IPS-NIHi7 (cell line): ENCODE data around the gene DGKD.
"Not testable (repeated sequence)": the region's sequence is repeated elsewhere in the genome, so short reads cannot be mapped to it uniquely, and the experiment has no call there.

Experiments
- DNase-seq: peaks from one replicate; pipeline ENCODE4 v3.0.0; 2012; ENCODE audit warnings: mixed read lengths; ENCODE audit errors: extremely low spot score

DGKD gene

DNA sequence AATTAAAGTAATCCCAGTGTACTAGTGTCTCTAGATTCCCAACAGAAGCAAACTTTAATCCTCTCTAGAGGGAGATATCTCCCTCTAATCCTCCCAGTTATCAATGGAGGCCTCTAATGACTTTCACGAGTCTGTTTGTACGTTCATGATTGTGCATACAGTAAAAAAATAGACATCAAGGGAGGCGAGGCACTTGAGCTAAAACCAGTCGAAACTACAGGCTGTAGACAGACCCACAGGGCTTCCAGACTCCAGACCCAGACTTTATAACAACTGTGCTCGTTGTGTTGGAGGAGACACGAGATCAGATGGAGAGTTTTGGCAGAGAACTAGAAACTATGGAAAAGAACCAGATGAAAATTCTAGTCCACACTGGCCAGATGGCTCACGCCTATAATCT, 7.0 kb downstream of the DGKD start:
- DNase-seq: no peak

DNA sequence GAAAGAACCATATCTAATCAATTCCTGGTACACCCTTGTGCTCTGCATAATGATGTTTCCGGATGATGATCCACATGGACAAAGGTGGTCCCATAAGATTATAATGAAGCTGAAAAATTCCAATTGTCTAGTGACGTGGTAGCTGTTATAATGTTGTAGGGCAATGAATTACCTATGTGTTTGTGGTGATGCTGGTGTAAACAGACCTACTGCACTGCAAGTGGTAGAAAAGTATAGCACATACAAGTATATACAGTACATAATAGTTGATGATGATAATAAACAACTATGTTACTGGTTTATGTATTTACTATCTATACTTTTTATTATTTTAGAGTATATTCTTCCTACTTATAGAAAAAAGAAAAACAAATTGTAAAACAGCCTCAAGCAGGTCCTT, 8.4 kb downstream of the DGKD start:
- DNase-seq: no peak

DNA sequence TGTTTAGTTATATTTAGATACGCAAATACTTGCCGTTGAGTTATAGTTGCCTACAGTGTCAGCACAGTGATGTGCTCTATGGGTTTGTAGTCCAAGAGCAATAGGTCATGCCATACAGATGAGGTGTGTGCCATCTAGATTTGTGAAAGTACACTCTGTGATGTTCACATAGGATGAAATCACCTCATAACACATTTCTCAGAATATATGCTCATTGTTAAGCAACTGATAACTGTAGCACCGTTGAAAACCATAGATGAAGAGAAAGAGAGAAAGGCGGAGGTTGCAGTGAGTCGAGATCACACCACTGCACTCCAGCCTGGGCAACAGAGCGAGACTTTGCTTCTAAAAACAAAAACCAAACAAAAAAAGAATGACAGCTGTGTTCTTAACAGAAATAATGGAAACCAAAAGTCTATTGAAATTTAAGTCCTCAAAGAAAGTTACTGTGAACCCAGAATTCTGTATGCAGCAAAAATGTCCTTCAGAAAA, 9.5 kb downstream of the DGKD start:
- no peak for DNase-seq

DNA sequence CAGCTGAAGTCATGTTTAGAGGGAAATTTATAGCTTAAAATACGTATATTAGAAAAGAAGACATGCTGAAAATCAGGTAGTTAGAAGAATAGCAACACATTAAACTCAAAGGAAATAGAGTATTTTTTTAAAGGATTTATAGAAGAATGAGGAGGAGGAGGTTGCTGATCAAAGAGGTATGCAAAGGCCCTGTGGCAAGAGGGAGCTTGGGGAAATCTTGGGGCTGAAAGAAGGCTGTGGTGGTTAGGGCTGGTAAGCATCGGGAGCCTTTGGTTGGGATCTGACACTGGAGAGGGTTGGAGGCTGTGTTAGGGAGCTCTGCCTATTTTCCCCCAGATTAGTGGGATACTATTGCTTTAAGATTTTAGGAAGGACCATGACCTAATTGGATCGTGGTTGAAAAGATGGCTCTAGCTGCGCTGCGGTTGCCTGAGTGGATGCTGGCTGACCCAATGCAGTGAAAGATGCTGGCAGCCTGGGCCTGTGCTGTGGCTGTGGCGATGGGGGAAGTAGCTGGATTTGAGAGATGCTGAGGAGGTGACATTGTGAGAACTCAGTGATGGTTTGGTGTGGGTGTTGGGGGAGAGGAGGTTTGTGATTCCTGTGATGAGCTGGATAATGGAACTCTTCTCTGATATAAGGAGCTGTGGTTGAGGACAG, 11.7 kb downstream of the DGKD start:
- no peak for DNase-seq

DNA sequence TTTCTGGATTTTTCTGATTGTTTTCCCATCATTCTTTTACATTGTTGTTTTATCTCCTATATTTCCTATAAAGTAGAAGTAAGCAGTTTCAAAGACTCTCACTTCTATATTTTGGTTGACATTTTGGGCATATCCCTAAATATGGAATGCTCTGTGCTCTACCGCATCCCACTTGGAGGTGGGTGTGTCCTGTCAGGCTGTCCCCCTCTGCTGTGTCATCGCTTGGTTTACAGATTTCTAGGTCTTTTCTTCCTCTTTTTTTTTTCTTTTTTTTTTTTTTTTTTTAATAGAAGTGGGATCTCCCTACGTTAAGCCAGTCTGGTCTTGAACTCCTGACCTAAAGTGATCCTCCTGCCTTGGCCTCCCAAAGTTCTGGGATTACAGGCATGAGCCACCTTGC, 13.3 kb downstream of the DGKD start:
- no peak for DNase-seq

DNA sequence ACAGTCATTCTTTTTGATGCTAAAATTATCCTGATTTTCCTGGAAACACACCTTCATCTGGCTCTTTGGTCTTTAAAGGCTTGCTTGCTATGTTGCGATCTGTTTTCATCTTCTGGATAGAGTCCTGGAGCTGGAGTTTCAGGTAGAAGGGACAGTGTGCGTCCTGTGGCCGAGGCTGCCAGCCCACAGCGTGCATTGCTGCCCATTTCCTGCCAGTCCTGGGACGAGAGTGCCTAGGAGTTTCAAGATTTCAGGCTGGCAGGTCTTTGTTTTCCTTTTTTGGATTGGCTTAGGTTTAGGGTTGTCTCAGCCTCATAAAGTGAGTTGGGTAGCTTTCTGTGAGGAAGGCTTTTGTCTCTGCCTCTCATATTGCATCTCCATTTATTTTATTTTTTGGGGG, 14.5 kb downstream of the DGKD start:
- no peak for DNase-seq

DNA sequence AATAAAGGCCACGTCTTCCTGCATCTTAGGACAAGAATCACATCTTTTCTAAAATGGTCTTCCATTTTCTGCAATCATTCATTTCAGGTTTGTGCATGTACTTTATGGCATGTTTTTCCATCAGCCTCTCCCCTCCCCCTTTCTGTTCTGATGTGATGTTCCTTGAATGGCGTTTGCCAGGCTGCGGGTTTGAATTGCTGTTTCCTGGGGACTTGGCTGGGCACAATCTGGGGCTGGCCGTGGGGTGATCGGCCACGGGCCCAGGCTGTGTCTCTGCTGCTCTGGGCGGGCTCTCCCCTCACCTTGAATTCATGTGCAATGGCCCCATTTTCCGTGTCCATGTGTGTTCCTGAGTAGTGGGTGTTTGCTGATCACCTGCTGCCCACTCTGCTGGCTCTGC, 15.2 kb downstream of the DGKD start:
- no peak for DNase-seq

DNA sequence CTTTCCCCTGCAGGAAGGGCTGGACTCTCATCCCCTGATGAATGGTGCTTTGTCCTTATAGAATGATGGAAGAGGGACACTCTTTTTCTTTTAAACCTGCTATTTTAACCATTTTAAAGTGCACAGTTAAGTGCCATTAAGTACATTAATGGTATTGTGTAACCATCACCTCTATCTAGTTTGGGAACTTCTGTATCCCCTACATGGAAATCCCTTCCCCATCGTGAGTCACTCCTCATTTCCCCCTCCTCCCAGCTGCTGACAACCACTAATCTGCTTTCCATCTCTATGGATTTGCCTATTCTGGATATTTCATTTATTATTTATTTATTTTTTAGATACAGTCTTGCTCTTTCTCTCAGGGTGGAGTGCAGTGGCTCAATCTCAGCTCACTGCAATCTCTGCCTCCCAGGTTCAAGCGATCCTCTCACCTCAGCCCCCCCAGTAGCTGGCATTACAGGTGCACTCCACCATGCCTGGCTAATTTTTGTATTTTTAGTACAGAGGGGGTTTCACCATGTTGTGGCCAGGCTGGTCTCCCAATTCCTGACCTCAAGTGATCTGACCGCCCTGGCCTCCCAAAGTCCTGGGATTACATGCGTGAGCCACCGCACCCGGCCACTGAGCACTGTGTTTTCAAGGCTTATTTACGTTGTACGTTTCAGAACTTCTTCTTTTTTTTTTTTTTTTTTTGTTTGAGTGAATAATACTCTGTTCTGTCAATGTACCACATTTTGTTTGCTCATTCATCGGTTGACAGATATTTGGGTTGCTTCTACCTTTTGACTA, 15.8 kb downstream of the DGKD start:
- DNase-seq: no peak

DNA sequence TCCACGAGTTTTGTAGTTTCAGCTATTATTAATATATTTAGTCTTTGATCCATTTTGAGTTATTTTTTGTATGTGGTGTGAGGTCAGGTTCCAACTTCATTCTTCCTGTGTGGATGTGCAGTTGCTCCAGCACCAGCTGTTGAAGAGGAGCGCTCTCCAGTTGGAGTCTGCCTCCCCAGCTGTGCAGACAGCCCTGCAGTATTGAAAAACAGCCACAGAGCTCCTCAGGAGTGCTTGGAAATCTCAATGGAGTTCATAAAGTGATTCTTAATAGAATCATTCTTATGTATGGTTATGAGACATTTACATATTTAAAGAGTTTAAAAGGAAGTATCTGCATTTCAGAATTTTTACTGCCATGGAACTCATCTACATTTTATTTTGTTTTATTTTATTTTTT, 17.3 kb downstream of the DGKD start:
- no peak for DNase-seq

DNA sequence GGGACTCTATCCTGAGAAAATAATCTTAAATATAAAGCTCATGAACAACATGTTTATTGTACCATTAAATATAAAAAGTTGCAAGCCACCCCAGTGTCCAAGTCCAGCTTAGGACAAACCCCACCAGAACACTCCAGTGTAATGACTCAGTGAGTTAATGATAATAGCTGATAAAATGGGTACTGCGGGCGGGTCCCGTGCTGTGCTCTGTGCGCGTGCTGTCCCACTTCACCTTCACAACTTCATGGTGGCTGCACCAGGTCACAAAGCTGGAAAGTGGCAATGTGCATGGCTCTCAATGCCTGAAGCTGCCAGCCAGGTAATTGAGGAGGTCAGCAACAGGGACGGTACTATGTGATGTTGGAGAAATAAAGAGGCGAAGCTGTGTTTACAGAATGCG, 18.6 kb downstream of the DGKD start:
- no peak for DNase-seq

DNA sequence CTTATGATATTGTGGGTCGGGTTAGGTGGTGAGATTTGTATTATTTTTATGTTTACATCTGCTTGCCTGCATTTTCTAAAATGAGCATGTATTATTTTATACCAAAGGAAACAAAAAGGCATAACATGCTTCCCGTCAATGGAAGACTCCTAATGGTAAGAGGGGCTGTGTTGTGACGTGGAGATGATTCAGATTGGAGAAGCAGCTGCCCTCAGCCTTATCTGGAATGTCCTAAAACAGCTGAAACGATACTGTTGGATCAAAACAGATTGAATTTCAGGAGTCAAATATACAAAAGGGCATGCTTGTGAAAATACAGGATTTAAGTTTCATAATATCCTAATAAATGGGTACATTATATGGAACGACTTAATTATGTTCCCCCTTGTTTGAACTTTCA, 19.0 kb downstream of the DGKD start:
- DNase-seq: no peak

DNA sequence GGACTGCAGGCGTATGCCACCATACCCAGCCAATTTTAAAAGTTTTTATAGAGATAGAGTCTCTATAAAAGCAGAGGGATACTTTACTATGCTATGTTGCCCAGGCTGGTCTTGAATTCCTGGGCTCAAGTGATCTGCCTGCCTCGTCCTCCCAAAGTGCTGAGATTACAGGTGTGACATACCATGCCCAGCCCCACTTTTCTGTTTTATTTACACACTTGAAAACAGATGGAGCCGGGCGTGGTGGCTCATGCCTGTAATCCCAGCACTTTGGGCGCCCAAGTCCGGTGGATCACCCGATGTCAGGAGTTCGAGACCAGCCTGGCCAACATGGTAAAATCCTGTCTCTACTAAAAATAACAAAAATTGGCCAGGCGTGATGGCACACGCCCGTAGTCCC, 20.5 kb downstream of the DGKD start:
- DNase-seq: not testable (repeated sequence)

DNA sequence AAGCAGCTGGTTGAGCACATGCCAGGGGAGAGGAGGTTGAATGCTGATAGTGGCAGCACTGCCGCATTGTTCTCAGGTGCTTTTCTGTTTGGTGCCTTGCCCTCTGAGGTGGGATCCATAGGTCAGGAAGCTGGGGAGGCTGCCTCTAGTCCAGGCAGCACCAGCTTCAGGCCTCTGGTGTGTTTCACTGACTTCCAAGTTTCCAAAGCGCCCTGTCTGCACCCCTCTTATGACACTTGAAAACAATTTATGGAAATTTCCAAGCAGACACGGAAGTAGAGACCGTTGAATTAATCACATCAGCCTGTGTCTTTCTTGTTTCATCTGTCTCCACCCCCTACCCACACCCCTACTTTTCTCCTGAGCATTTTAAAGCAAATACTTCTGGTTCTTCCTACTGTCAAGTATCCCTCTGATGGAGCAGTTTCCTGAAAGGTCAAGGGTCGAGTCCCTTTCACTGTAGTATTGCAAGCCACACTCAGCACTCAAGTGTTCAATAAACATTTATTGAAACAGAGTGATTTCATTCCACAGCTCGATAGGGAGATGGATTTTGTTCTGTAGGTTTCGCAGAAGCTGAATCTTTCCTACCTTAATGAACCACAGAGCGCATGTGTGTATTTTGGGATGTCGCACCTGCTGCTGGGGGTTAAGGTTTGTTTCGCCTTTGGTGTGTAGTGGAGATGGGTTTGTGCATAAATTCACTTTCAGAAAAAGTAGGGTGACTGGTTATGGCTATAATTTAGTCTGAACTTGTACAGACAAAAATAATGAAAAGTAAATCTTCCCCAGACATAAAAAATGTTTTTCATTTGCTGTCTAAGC, 21.4 kb downstream of the DGKD start:
- DNase-seq: no peak

DNA sequence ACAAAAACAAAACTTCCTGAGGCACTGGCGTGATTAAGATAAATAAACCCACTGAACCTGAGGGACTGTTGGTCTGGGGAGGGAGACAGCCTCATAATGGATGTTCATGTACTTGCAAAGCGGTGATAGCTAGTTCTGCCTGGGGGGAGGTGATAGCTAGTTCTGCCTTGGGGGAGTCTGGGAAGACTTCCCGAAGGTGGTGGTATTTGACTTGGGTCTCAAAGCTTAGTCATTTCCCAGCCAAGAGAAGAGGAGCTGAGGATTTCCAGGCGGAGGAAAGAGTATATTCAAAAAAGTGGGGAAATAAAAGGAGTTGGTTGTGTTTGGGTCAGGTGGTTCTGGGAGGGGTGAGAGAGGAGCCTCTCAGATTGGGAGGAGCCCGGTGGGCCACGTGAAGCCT, 24.7 kb downstream of the DGKD start:
- DNase-seq: no peak

DNA sequence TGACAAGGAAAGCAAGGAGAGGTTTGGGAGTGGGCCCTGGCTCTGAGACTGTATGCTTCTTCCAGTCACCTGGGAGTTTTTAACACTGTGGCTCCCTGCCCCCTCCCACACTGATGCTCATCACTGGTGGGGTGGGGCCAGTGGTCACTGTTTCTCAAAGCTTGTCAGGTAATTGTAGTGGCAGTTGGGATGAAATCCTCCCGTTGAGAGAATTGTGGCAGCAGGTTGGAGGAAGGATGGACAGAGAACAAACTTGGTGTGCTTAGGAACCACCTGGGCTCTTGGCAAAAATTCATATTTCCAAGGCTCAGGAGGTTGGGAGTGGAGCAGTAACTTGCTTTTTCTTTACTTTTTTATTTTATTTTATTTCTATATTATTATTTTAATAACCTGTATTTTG, 25.1 kb downstream of the DGKD start:
- DNase-seq: no peak

DNA sequence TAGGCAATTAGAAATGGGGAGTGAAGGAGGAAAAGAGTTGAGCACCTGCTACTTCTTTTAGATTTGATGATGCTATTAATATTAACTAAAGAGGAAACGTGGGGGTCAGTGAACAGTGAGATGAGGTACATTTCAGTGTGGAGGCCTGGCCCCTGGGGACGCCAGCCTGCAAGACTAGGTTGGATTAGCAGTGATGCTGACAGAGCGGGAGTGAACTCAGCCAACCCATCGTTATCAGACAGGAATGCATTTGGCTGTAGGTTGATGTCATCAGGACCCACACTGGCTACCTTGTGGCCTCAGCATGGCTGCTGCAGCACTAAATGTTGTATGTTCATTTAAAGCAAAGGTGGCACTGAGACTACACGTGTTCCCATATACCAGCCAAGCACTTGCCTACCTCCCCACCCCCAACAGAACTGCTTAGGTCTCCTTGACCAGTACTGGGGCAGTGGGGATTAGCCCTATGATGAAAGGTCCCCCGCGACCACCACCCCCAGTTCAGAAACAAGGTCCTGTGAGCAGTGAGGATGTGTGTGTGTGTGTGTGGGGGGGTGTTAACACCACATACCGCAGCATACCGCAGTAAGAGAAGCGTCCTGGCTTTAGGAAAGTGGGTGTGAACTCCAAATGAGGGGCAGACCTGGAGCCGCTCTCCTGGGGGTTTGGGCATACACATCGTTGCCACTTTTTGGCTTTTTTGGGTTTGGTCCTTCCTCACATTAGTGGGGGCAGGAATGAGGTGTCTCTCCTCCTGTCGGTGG, 26.0 kb downstream of the DGKD start:
- no peak for DNase-seq

DNA sequence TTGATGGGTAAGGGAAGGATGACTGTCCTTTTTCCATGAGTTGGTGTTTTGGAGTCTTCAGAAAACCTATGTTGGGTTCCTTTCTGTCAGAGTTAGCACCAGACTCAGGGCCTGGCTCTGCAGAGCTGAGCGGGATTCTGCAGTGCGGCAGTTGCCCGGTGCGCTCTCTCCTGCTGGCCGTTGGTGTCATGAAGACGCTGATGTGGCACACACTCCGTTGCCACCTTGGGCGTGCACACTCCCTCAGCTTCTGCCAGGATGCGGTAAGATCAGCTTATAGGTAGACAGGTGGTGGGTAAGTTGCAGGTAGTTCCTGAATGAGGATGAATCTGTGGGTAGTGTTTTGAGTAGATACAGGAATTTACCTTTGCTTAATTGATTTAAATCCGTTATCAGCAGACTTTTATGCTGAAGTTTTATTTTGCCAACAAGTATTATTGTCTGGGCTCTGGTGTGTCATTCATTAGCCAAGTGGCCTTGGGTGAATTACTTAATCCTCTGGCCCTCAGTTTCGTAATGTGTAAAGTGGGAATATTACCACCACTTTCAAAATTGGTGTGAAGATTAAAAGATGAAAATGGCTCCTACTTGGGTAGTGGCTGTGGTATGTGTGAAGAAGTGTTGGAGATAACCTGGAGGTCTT, 26.8 kb downstream of the DGKD start:
- DNase-seq: no peak

DNA sequence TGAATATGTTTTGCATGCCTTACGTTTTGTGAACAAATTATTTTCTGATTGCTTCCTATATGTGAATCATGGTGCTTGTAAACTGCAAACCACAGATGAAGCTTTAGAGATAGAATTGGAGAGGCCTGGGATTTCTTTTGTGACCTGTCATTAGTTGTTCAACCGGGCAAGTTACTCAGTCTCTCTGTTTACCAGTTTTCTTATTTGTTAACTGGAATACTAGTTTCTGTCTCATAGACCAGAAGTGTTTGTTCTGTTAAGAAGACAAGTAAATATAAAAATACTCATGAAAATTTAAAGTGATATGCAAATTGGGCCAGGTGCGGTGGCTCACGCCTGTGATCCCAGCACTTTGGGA, 27.3 kb downstream of the DGKD start:
- DNase-seq: no peak

DNA sequence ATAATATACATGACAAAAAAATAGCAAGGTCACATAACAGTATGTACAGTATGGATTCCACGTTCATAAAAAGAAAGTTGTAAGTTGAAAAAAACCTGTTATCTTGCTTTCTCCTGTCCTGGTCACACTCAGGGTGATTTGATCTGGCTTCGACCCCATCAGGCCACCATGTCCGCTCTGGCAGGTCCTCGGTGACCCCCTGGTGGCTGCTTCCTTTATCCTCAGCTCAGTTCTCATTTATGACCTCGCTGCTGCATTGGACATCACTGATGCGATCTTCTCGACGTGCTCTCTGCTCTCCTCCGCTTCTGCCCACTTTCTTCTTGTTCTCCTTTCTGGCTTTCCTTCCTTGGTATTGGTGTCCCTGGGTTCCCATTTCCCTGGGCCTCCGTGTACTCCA, 29.7 kb downstream of the DGKD start:
- no peak for DNase-seq

DNA sequence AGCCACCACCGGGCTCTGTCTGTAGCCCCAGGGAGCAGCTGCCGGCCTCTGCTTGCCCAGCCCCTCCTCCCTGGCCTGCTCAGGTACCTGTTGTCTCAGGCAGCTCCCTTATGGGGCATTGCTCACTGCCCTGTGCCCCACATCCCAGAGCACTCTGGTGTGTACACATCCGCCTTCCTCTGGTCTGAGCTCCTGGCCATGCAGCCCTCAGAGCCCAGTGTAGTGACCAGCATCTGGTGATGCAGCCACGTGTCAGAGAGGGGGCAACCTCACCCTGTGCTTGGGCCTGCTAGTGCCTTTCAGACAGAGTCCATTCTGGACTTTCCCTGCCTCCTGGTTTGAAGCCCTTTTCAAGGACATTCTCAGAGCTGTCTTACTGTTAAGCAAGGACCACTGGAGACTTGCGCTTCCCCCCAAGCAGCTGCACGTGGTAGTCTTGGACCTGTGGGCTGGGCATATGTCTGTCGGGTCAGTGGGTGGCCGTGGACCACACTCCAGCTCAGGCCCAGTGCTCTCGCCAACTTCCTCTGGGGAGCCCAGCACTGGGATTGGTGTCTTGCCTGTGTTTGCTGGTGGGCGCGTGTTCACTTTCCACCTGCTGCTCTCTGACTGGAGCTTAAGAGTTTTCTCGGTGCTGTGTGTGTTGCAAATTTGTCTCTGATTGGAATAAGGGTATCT, 30.7 kb downstream of the DGKD start:
- DNase-seq: no peak

DNA sequence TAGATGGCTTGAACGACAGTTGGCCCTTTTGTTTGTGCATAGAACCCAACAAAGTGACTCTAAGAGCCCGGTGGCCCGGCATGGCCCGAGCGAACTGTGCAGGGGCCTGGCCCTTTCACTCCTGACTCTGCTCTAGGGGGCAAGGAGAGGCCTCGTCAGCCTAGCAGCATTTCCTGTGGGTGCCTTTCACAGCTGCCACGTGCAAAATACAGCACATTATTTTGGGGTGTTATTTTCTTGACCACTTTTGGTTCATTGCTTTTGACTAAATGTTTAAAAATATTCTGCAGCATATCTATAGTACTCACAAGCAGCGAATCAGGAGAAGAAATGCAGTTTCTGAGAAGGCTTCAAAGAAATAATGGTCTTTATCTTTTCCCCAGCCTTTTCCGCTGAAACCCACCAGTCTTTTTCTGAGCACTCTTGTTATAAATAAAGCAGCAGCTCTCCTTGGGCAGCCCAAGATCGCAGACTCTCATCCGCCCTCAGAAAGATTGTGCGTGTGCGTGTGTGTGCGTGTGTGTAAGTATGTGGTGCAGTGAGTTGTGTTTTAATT, 31.3 kb downstream of the DGKD start:
- no peak for DNase-seq
